Bronchial epithelial cell (primary cell): ENCODE data around the gene COL23A1. TPM values are rescaled to one million over a fixed set of nuclear protein-coding genes. Genes with fewer than 3 reads are reported as not detected.

ENCODE experiments used
- DNase-seq: peaks from one replicate; pipeline ENCODE4 v3.0.0-alpha.2; 2010; ENCODE audit warnings: low read depth
- FAIRE-seq: peaks from 2 replicates; lab custom pipeline; 2011; peaks lifted over from hg19 to GRCh38; lab: Jason Lieb, UNC
- H3K27me3 ChIP-seq: 2 replicates; pipeline ENCODE4 v1.5.1; 2011; ENCODE audit warnings: low read length; ENCODE audit not compliant: control insufficient read depth, insufficient read depth
- H3K36me3 ChIP-seq: 2 replicates; pipeline ENCODE4 v1.5.1; 2011; ENCODE audit warnings: low read length; ENCODE audit not compliant: control insufficient read depth, insufficient read depth
- H3K4me3 ChIP-seq: 2 replicates; pipeline ENCODE4 v1.5.1; 2011; ENCODE audit warnings: mild to moderate bottlenecking, low read depth, low read length, control low read depth
- total RNA-seq: library from RNA; depleted of rRNA; stranded (reverse); fragments of >200 nt; gene quantifications from 2 replicates; pipeline ENCODE4 v1.2.1, GENCODE V29; 2014
- TF ChIP-seq, protein P1 (sequence below): IDR thresholded peaks from 2 replicates; pipeline ENCODE4 v1.5.1; 2011; ENCODE audit warnings: mild to moderate bottlenecking, moderate library complexity, low read length, control low read depth, inconsistent platforms; ENCODE audit not compliant: insufficient read depth, severe bottlenecking

COL23A1 gene
- total RNA-seq, 1 donor from 2014 or later = 0.26 TPM

GRCh38 chr5:178204935-178205748, 385.1 kb downstream of the COL23A1 start:
- Histone ChIP-seq H3K27me3 (no peaks in the 10 kb centered on the region), H3K4me3 (peak overlapping the region; percentile 71), H3K36me3 (peaks cover 25% of the 10 kb centered on the region)
- no peak for FAIRE-seq
- TF ChIP-seq, protein P1, sequence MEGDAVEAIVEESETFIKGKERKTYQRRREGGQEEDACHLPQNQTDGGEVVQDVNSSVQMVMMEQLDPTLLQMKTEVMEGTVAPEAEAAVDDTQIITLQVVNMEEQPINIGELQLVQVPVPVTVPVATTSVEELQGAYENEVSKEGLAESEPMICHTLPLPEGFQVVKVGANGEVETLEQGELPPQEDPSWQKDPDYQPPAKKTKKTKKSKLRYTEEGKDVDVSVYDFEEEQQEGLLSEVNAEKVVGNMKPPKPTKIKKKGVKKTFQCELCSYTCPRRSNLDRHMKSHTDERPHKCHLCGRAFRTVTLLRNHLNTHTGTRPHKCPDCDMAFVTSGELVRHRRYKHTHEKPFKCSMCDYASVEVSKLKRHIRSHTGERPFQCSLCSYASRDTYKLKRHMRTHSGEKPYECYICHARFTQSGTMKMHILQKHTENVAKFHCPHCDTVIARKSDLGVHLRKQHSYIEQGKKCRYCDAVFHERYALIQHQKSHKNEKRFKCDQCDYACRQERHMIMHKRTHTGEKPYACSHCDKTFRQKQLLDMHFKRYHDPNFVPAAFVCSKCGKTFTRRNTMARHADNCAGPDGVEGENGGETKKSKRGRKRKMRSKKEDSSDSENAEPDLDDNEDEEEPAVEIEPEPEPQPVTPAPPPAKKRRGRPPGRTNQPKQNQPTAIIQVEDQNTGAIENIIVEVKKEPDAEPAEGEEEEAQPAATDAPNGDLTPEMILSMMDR = no peak
- DNase-seq = peak; percentile 55

DNA sequence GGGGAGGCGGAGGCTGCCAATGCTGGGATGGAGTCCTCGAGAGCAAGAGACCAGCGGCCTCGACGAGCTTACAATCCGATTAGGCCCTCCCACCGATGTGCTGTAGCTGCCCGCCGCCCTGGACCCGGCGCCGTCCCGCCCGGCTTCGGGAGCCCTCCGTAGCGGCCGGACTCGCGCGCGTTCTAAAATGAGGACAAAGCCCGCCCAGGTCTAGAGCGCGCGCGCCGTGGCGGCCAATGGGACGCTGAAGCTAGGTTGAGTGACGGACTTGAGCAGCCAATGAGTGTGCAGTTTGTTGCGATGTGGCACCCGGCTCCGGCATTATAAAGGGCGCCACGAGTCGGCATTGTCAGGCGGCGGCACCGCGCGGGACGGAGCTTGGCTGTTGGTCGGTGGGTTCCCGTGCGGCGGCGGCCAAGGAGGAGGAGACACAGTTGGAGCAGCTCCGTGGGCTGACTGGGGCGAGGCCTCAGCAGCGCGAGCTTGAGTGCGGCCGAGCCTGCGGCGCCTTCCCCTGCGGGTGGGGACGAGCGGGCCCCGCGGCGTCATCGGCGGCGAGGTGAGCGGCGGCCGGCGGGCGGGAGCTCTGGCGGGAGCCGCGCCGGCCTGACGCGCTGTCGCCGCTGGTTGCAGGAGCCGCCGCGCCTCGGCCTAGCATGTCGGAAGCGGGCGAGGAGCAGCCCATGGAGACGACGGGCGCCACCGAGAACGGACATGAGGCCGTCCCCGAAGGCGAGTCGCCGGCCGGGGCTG, 385.8 kb downstream of the COL23A1 start, which contains the start of gene HNRNPAB:
HNRNPAB (plus strand) TSS at position 352 of the 753 bp plus-strand sequence; CDS start at position 657, 305 bp downstream.
- TF ChIP-seq, protein P1 = no peak
- DNase-seq (peak; percentile 80), FAIRE-seq (no peak)
- Histone ChIP-seq H3K4me3 (peak within 1 kb of the TSS; percentile 71), H3K36me3 (peaks cover 20% of the 10 kb centered on the region), H3K27me3 (no peaks in the 10 kb centered on the region)

DNA sequence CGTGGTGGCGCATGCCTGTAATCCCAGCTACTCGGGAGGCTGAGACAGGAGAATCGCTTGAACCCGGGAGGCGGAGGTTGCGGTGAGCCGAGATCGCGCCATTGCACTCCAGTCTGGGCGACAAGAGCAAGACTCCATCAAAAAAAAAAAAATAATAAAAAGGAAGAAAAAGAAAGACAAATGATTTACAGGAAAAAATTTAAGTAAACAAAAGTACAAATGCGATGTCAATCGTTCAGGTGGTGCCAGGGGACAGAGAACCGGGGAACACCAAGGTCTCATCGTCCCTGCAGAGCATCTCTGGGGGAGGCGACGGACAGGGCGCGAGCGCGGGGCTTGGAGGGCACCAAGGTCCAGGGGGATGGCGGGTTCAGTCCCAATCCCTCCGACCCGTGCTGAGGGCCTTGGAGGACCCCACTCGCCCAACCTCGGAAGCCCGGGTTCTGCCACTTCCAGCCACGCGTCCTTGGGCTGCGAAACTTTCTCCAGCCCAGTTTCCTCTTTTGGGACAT, 386.5 kb downstream of the COL23A1 start:
- H3K36me3 ChIP-seq = peaks cover 15% of the 10 kb centered on the region
- DNase-seq (no peak), FAIRE-seq (no peak)
- H3K4me3 ChIP-seq = peak overlapping the region; percentile 71
- TF ChIP-seq, protein P1 = no peak
- H3K27me3 ChIP-seq = no peaks in the 10 kb centered on the region

DNA sequence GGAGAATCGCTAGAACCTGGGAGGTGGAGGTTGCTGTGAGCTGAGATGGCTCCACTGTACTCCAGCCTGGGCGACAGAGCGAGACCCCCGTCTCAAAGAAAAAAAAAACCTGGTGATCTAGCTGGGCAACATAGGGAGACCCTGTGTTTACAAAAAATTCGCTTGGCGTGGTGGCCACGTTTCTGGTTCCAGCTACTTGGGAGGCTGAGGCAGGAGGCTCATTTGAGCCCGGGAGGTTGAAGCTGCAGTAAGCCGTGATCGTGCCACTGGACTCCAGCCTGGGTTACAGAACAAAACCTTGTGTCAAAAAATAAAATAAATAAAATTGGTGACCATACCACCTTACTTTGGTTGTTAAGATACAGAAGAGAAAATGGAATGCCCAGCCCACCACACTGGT, 387.7 kb downstream of the COL23A1 start:
- Histone ChIP-seq H3K4me3 (no peak overlapping the region), H3K27me3 (no peaks in the 10 kb centered on the region), H3K36me3 (peaks cover 11% of the 10 kb centered on the region)
- TF ChIP-seq, protein P1 = no peak
- FAIRE-seq = no peak
- DNase-seq = no peak

DNA sequence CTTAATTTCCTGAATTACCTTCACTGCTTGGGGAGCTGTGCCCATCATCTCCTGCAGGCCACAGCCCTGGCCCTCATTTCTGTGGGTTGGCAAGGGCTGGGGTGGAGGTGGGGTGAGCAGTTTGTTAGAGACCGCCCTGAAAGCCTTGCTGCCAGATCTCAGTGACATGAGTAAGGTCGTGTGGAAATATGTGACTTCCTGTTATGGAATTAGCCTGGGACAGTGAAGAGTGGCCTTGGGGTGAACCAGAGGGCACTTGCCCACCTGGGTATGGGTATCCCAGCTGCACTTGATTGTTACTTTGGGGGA, 388.3 kb downstream of the COL23A1 start:
- H3K4me3 ChIP-seq = no peak overlapping the region
- FAIRE-seq (no peak), DNase-seq (no peak)
- H3K36me3 ChIP-seq = peaks cover 5% of the 10 kb centered on the region
- H3K27me3 ChIP-seq = no peaks in the 10 kb centered on the region
- TF ChIP-seq, protein P1 = no peak
